Suprapubic skin (tissue), 3 donors: ENCODE results near the gene MBLAC1.

Source experiments
- CTCF ChIP-seq, 2 donors: fragments of 200-600 bp in 1 of 2; fragments of 450-650 bp in 1 of 2; sonication (generic) in 1 of 2; IDR thresholded peaks; one replicate each; pipeline ENCODE4 v1.5.1; 2016 to 2019; ENCODE audit warnings: antibody characterized with exemption in 2 of 2, mild to moderate bottlenecking in 1 of 2, moderate library complexity in 1 of 2
- EP300 ChIP-seq: sonication (generic); formaldehyde crosslinking; IDR thresholded peaks from one replicate; pipeline ENCODE4 v1.6.1; 2017; ENCODE audit warnings: antibody characterized with exemption

GRCh38 chr7:100166970-100167911 lies 40.5 kb downstream of the MBLAC1 start:
- no peak for TF ChIP-seq EP300
- TF ChIP-seq CTCF (IDR thresholded peaks at IDR 0.05): no peak
